GM18907 (cell line): ENCODE data around the gene ESPNL.

Experiments
- ATAC-seq: cut with Tn5 transposase; IDR thresholded peaks from one replicate; pipeline ENCODE4 v1.9.1; 2021; ENCODE audit warnings: mild to moderate bottlenecking, moderate library complexity; ENCODE audit not compliant: unreplicated experiment

ESPNL gene

DNA sequence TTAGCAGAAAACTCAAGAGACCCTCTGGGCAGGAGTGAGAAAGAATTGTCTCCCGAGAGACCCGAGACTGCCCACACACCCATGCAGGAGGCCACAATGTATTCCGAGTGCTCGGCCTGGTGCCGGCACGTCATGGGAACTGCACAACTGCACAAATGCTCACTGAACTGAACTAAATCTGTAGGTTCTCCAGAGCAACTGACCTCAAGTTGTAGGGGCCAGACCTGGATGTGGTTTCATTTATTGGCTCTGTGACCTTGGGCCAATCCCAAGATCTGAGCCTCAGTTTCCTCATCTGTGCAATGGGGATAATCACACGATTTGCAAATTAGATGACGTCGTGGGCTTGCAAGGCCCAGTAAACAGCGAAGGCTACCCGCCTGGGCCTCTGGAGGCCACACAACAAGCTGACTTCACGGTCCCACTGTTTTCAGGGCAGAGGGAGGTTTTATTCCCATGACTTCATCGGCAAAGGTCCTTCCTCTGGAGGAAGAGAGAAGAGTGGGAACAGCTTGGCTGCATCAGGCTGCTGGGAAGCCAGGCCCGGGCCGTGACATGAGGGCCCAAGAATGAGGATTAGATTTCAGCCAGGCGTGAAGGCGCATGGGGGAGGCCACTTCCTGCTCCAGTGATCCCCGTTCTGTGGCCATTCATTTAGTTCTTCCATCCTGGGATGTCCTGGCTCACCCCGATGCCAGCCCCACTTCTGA is 55.1 kb downstream of the ESPNL start:
- ATAC-seq = no peak

DNA sequence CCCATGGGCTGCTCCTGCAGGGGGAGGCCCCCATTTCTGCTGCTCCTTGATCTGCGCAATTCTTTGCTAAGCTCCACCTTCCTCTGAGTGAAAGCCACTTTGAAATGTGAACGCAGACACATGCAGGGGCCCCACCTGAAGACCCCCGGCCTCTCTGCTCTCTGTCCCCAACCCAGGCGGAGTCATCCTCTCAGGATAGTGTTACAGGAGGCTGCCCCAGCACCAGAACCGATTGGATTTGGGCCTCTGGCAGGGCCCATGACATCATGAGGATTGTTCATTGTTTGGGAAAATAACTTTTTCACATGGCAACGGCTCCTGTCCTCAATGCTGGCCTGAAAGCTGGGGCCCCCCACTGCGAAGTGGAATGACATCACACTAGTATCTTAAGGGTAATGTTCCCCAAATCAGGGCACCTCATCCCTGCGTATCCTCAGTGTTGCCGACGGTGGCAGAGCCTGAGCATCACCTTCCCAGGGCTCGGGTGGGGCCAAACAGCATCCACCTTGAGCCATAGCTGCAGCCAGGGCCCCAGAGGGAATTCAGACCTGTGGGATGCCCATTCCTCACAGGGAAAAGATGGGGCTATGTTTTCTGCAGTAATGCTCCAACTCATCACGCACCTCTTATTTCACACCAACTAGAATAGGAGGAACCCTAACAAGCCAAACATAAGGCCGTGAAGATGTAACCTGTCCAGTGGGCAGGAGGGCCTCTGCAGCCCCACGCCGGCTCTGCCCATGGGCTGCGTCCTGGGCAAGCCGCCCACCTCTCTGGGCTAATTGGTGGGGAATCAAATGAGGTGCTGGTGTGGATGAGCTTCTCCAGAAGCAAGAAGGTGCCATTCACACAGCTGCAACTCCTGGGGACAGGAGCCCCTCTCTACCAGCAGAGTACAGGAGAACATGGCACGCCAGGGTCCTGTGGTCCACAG is 55.9 kb downstream of the ESPNL start:
- no peak for ATAC-seq

DNA sequence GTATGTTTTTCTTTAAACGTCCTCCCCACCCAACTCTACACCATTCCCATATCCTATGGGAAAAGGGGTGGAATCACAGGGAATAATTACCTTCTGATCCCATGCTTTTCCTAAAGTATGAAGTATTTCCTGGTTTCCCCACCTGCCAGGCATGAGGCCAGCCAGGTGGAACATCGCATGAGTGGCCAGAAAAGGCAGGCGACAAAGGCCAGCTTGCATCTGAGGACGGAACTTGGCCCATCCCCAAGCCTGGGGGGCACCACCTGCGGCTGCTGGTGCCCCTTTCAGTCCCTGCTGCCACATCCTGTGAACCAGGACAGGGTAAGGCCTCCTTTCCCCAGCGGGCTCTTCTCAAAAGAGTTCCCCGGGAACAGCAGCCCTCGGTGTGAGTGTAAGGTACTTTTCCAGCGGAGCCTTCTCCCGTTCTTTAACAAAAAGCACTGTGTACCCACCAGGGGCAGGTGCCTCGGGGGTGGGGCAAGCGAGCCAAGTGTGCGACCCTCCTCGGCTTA is 57.4 kb downstream of the ESPNL start:
- no peak for ATAC-seq

DNA sequence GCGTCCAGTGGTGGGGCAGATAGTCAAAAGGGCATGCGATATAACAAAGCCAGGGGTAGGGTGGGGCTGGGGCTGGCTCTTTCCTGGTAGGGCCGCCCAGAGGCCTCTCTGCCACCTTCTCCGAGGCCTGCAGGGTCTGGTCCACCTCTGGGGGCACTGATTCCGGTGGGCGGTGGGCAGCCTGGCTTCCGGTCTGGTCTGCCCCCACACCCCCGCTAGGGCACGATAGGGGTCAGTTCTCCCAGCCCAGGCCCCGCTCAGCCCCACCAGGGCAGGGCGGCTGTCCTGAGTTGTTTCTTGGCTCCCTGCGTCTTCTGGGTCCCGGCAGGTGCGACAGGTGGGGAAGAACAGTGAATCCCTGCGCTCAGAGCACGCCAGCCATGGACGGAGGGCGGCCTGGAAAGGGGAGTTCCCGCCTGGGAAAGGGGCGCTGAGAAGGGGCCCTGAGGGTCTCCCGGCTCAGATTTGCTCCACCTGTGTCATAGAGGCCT is 57.9 kb downstream of the ESPNL start:
- no peak for ATAC-seq

DNA sequence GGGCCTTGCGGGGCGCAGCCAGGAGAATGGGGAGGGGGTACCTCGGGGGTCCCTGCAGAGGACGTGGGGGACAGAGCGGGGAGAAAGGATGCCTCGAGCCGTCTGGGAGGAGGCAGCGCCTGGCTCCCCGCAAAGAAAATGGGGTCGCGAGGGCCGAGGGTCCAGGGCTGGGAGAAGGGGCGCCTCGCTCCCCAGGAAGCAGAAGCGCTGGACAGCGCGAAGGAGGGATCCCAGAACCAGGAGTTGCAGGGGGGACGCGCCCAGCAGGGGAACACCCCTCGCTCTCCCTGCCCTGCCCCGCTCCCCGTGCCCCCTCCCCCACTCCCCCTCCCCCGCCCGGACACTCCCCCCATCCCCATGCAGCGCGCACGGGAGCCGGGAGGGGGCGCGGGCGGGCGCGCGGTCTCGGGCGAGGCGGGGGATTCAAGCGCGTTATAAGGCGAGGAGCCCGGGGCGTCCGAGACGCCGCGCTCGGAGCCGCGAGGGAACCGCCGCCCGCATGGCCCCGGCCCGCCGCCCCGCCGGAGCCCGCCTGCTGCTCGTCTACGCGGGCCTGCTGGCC is 58.5 kb downstream of the ESPNL start, which contains the start of gene ERFE:
TSS of gene ERFE (plus strand) at position 462 of the 562 bp plus-strand sequence. CDS start at position 500, 38 bp downstream.
- no peak for ATAC-seq

DNA sequence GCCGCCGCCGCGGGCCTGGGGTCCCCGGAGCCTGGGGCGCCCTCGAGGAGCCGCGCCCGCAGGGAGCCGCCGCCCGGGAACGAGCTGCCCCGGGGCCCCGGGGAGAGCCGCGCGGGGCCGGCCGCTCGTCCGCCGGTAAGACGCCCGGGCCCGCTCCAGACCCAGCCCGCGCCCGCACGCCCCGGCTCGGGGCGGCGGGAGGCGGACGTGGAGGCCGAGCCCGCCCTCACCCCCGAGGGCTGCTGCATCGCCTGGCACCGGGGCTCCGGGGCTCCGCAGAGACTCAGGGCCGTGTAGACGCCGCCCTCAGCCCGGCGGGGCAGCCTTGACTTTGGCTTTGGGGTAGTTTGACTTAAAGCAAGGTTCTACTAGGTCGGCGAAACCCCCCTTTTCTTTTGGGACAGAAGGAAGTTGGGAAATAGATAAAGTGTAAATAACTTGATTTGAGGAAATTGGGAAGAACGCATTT is 59.0 kb downstream of the ESPNL start:
- no peak for ATAC-seq

DNA sequence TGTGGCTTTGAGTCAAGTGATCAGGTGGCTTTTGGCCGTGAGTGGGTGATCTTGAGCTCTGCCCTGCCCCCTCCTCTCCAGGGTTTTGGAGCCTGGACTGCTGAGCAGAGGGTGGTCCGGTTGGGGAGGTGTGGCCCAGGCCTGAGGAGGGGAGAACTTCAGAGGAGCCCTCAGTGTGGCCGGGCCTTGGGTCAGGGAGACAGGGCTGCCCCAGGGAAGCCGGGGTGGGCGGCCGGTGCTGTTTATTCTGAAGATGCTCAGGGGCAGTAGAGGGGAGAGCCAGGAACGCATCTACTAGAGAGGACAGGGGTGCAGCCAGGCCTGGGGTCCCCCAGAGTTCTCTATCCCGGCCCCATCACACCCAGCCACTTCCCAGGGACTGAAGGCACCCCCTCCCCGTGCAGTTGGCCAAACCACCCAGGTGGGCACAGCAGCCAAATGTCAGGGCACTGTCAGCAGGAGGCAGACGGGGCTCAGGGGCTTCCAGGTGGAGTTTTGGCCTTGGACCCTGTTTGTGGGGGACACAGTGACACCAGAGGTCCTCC is 59.6 kb downstream of the ESPNL start:
- ATAC-seq = no peak

DNA sequence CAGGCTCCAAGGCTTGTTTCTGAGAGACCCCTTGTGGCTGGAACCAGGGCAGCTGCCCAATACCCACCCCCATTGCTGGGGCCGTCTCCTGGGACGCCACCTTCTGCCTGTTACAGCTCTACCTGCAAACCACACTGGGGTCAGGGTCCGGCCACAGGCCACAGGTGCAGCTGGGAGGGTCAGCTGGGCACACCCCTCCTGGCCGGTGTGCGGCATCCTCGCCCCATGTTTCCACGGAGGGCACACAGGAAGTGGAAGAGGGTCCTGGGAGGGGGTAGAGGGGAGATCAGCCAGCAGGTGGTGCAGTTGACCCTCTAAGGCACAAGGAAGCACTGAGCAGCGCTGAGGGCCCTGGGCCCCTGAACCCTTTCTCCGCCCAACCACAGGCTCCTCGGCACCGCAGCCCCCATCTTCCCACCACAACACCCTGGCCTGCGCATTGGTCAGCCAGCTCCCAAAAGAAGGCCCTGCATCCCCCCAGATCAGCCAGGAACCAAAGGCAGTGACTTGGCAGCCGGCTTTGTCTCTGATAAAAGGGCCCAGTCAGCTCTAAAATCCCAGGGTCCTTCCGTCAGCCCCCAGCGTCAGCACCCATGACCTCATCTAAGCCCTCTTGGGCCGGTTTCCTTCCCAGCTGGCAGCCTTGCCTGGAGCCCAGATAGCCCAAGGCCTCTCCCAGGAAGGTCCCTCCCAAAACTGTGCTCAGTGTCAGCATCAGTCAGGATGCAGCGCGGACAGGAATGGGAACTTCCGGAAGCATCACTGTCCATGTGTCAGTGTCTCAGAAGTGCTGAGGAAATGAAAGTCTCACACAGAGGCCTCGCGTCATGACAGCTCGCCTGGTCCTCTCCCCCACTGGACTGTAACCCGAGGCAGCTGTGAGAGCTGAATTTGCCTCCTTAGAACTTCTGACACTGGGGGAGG is 60.3 kb downstream of the ESPNL start:
- no peak for ATAC-seq

DNA sequence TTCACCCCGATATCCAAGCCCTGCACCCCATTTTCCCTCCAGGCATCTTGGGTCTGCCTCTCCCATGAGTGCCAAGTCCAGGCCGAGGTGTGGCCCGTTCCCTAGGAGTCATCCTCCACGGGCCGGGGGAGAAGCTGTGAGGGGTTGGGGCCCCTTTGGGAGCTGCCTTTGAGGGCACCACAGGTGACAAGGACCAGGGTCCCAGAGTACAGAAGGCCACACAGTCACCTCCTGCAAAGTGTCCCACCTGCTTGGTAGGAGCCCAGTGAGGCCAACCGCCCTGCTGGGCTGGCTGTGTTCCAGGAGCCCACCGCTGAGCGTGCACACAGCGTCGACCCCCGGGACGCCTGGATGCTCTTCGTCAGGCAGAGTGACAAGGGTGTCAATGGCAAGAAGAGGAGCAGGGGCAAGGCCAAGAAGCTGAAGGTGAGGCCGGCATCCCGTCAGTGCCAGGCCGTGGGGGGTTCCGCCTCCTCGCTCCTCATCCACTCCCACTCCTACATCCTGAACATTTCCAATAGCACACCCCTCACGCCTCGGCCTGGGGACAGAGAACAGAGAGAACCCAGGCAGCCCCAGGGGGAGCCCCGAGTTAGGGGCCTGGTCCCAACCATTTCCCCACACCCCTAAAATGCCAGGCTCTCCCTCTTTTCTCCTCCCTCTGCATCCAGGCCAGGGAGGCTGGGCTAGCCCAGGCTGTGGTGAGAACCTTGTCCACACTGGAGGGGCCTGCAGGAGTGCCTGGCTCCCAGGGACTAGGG is 61.3 kb downstream of the ESPNL start:
- ATAC-seq = no peak

DNA sequence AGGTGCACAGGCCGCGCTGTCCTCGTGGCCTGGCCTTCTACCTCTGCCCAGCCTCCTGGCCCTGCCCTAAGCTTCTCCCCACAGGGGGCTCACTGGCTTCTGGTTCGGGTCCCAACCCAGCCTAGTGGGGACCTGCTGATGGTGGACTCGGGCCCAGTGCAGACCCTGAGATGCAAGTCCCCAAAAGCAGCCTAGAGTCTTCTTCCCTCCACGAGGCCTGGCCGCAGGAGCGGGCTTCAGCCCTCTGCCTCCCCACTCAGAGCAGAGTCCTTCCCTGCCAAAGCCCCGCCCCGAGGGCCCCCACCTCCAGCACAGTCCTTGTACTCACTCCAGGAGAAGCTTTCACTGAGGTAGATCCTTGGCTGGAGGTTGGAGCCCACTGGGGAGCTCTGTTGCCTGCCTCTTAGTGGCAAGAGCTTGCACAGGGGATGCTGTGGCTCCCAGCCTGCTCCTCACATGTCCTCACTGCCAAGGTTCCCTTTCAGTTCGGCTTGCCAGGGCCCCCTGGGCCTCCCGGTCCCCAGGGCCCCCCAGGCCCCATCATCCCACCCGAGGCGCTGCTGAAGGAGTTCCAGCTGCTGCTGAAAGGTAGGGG is 62.2 kb downstream of the ESPNL start:
- ATAC-seq = no peak

DNA sequence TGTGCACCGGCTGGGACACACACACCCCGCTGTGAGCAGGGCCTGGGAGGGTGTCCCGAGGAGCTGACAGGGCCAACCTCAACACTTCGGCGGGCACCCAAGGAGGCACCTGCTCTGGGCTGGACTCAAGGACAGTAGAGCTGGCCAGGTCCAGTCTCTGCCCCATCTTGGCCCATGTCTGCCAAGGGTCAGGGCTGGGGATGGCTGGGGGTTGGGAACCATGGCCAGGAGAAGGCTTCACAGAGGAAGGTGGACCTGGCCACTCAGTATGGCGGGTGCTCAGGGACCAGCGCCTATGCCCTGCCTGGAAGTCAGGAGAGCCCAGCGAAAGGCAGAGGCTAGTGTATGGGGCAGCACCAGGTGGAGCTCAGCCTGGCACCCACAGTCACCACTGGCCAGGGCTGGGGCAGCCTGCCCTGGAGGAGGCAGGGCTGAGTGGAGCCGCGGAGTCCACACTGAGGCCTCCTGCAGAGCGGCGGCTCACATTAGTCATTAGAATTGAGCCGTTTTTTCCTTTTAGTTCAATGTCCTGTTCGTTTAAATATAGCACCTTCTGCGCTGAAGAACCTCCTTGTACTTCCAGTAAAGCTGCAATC is 62.8 kb downstream of the ESPNL start:
- ATAC-seq = no peak

DNA sequence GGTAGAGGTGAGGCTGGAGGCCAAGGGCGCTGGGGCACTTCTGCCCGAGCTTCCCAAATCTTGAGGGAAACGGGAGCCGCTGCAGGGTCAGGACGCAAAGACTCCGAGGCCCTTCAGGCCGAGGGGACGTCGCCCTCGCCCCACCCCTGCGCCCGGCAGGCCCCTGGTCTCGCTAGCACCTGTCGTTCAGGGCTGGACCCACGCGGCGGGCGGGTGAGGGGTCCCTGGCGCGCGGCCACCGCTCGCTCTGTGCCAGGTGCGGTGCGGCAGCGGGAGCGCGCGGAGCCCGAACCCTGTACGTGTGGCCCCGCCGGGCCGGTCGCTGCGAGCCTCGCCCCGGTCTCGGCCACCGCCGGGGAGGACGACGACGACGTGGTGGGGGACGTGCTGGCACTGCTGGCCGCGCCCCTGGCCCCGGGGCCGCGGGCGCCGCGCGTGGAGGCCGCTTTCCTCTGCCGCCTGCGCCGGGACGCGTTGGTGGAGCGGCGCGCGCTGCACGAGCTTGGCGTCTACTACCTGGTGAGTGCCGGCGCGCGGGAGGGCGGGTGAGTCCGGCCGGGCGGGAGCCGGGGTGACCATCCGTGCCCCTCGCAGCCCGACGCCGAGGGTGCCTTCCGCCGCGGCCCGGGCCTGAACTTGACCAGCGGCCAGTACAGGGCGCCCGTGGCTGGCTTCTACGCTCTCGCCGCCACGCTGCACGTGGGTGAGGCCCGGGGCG is 63.5 kb downstream of the ESPNL start:
- no peak for ATAC-seq

DNA sequence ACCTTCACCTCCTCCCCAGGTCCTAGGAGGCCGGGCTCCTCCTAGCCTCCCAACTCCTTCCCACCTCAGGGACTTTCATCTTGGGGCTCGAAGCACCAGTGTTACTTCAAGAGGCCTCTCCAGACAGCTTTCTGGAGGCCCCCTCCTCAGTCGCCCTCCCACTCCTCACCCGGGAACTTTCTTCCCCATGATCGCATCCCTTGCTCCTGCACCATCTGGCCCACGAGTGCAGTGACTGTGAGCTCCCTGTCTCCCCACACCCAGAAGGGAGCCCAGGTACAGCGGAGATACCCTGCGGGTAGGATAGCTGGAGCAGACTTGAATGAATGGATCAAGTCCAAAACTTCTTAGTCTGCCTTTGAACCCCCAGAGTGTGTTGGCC is 64.8 kb downstream of the ESPNL start:
- no peak for ATAC-seq

DNA sequence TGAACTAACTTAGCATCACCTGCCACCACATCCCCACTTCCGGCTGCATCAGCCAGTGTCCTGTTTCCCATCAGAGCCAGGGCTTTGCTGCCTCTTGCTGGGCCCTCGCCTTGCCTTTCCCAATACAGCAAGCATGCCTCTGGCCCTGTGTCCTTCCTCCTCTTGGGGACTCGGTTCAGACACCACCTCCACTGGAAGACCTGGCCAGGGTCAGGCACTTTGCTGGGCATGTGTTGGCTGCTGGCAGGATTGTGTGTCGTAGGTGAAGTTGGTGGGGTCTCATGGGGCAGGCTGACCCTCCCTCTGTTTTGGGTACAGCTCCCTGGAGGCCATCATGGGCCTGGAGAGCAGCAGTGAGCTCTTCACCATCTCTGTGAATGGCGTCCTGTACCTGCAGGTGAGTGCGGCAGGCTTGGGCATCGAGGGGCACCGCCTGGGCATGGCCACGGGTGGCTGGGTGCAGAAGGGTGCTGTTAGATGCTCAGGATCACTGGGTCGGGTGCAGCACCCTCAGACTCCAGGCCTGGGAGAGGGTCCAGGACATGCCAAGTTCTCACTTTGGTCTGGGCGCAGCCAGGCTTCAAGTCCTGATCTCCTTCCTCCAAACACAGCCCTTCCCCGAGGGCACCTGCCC is 65.3 kb downstream of the ESPNL start:
- ATAC-seq = no peak

DNA sequence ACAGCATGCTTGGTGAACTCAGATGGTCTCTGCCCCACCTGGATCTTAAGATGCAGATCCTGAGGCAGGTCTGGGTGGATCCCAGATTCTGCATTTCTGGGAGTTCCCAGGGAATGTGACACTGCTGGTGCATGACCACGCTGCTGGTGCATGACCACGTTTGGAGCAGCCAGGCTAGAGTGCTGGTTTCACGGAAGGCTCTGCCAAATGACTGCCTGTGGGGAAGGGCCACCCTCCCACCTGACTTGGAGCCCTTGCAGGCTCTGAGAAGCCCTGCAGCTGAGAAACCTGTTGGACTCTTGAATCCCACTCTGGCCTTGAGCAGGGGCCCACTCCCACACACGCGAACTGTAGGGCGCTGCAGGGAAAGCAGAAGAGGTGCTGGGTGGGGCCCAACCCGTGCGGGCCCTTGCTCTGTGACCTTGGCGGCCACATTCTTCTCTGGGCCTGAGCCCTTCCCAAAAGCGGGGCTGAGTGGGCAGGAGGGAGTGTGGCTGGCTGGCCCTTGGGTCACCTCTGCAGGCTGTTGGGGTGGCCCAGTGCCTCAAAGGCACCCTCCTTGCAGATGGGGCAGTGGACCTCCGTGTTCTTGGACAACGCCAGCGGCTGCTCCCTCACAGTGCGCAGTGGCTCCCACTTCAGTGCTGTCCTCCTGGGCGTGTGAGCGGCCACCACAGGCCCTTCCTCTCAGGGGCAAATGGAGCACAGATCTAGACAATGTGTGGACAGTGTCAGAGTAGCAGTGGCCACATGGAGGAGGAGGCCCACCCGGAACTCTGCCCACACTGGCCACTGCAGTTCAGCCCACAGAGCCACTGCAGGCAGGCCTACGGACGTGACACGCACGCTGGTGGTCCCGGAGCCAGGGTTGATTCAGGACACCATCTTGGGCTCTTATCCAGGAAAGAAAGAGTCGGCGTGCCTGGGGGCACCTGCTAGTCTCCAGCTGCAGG is 66.5 kb downstream of the ESPNL start:
- ATAC-seq = no peak

DNA sequence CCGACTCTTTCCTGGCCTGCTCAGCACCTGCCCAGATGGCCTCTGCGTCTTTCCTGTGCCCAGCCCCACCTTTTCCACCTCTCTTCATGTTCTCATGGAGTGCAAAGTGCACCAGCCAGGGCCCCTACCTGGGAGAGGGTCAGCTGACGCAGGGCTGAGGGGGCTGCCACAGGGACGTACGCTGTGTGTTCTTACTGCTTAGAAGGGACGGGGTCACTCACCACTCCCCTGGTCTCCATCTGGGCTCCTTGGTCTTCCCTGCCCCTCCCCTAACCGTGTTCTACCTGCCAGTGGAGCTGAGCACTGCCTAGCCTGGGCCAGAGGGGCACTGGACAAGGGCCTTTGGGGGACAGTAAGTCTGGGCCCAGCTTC is 67.2 kb downstream of the ESPNL start:
- ATAC-seq = no peak
